ENCODE measurements around the gene TAS2R40. TPM values are rescaled to one million over a fixed set of nuclear protein-coding genes. Genes with fewer than 3 reads are reported as not detected.

The TAS2R40 gene
- total RNA-seq, 4 donors from 2014 or later: not detected

GRCh38 chr7:143214789-143215679 lies 6.8 kb upstream of the TAS2R40 start:
- no peaks in the 10 kb centered on the region for H3K36me3 ChIP-seq
- H3K4me1 ChIP-seq: no peaks in the 10 kb centered on the region
- no peak for TF ChIP-seq POLR2A (IDR thresholded peaks at IDR 0.05)
- TF ChIP-seq CTCF (IDR thresholded peaks at IDR 0.05): peak; percentile 96 to 100 (median 98)
- H3K4me3 ChIP-seq: no peak overlapping the region
- peak; percentile 39 to 50 for DNase-seq
- H3K27ac ChIP-seq: no peak overlapping the region
- H3K27me3 ChIP-seq: no peaks in the 10 kb centered on the region
- no peaks in the 10 kb centered on the region for H3K9me3 ChIP-seq
- intact Hi-C loops (cut with DNase I; ENCODE audit: low total_unique reads): loop anchor here (10.0 kb wide), 1 partner anchor 210 kb away; no protein-coding TSS in a partner anchor

GRCh38 chr7:143216151-143216550 lies 5.7 kb upstream of the TAS2R40 start:
- intact Hi-C loops (cut with DNase I; ENCODE audit: low total_unique reads): loop anchor here (10.0 kb wide), 1 partner anchor 211 kb away; no protein-coding TSS in a partner anchor
- H3K4me1 ChIP-seq: no peaks in the 10 kb centered on the region
- TF ChIP-seq POLR2A (IDR thresholded peaks at IDR 0.05) (no peak), CTCF (IDR thresholded peaks at IDR 0.05) (no peak)
- H3K9me3 ChIP-seq: no peaks in the 10 kb centered on the region
- no peak for DNase-seq
- H3K27ac ChIP-seq: no peak overlapping the region
- H3K4me3 ChIP-seq: no peak overlapping the region
- H3K36me3 ChIP-seq: no peaks in the 10 kb centered on the region
- no peaks in the 10 kb centered on the region for H3K27me3 ChIP-seq

- intact Hi-C loops (cut with DNase I; ENCODE audit: low total_unique reads): loop anchor here (10.0 kb wide), 1 partner anchor 212 kb away; no protein-coding TSS in a partner anchor
- H3K4me3 ChIP-seq: no peak overlapping the region
- H3K4me1 ChIP-seq: no peaks in the 10 kb centered on the region
- H3K27ac ChIP-seq: no peak overlapping the region
- no peak for TF ChIP-seq POLR2A (IDR thresholded peaks at IDR 0.05)
- DNase-seq: no peak
- no peaks in the 10 kb centered on the region for H3K27me3 ChIP-seq
- H3K9me3 ChIP-seq: no peaks in the 10 kb centered on the region
- H3K36me3 ChIP-seq: no peaks in the 10 kb centered on the region
These were observed 5.2 kb upstream of the TAS2R40 start for GRCh38 chr7:143216686-143217085.

- H3K27ac ChIP-seq: no peak overlapping the region
- no peaks in the 10 kb centered on the region for H3K27me3 ChIP-seq
- no peak for DNase-seq
- H3K4me1 ChIP-seq: no peaks in the 10 kb centered on the region
- no peak overlapping the region for H3K4me3 ChIP-seq
- TF ChIP-seq CTCF (IDR thresholded peaks at IDR 0.05) (no peak), POLR2A (IDR thresholded peaks at IDR 0.05) (no peak)
- intact Hi-C loops (cut with DNase I; ENCODE audit: low total_unique reads): loop anchor here (10.0 kb wide), 1 partner anchor 213 kb away; no protein-coding TSS in a partner anchor
- H3K36me3 ChIP-seq: no peaks in the 10 kb centered on the region
- H3K9me3 ChIP-seq: no peaks in the 10 kb centered on the region
These were observed 4.0 kb upstream of the TAS2R40 start for GRCh38 chr7:143217806-143218205.

- no peak for TF ChIP-seq CTCF (IDR thresholded peaks at IDR 0.05)
- TF ChIP-seq POLR2A (IDR thresholded peaks at IDR 0.05): no peak
- Histone ChIP-seq H3K4me3 (no peak overlapping the region), H3K4me1 (no peaks in the 10 kb centered on the region), H3K27me3 (no peaks in the 10 kb centered on the region), H3K27ac (no peak overlapping the region), H3K9me3 (no peaks in the 10 kb centered on the region), H3K36me3 (no peaks in the 10 kb centered on the region)
- DNase-seq: no peak
- intact Hi-C loops (cut with DNase I; ENCODE audit: low total_unique reads): no loop called here
These were observed 551 bp upstream of the TAS2R40 start for GRCh38 chr7:143221286-143221685.

Data from uterus (tissue), 4 donors.